Measurements from ENCODE around the gene BCR. TPM values are rescaled to one million over a fixed set of nuclear protein-coding genes. Genes with fewer than 3 reads are reported as not detected.

The BCR gene
- total and polyA plus RNA-seq, 2 of the 13 experiments (the other 11 are each of a cell fraction or from before 2014, with no cell fraction given), result 19.9 to 33.6 TPM

GRCh38 chr22:23218867-23219251, 38.5 kb downstream of the BCR start (continued):
- no peak for TF ChIP-seq RFX3 (CRISPR knock-in tag; IDR thresholded peaks at IDR 0.05)
- TF ChIP-seq ZNF777 (CRISPR knock-in tag; IDR thresholded peaks at IDR 0.05), result no peak
- TF ChIP-seq ZNF781 (CRISPR knock-in tag; IDR thresholded peaks at IDR 0.05; ENCODE audit: borderline replicate concordance, not compliant biosample characterization), result no peak
- no peak for TF ChIP-seq KLF15 (CRISPR knock-in tag; IDR thresholded peaks at IDR 0.05; ENCODE audit: borderline replicate concordance)
- TF ChIP-seq HOXA9 (CRISPR knock-in tag; IDR thresholded peaks at IDR 0.05; ENCODE audit: borderline replicate concordance), result no peak
- TF ChIP-seq ELF1 (CRISPR knock-in tag; IDR thresholded peaks at IDR 0.05), result no peak
- TF ChIP-seq TRAFD1 (CRISPR knock-in tag; IDR thresholded peaks at IDR 0.05; ENCODE audit: borderline replicate concordance), result no peak
- no peak for TF ChIP-seq CBX1 (IDR thresholded peaks at IDR 0.05; ENCODE audit: low read depth)
- TF ChIP-seq, protein P1, sequence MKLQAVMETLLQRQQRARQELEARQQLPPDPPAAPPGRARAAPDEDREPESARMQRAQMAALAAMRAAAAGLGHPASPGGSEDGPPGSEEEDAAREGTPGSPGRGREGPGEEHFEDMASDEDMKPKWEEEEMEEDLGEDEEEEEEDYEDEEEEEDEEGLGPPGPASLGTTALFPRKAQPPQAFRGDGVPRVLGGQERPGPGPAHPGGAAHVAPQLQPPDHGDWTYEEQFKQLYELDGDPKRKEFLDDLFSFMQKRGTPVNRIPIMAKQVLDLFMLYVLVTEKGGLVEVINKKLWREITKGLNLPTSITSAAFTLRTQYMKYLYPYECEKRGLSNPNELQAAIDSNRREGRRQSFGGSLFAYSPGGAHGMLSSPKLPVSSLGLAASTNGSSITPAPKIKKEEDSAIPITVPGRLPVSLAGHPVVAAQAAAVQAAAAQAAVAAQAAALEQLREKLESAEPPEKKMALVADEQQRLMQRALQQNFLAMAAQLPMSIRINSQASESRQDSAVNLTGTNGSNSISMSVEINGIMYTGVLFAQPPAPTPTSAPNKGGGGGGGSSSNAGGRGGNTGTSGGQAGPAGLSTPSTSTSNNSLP (IDR thresholded peaks at IDR 0.05; ENCODE audit: low read depth, low read length), result no peak
- TF ChIP-seq, protein P2, sequence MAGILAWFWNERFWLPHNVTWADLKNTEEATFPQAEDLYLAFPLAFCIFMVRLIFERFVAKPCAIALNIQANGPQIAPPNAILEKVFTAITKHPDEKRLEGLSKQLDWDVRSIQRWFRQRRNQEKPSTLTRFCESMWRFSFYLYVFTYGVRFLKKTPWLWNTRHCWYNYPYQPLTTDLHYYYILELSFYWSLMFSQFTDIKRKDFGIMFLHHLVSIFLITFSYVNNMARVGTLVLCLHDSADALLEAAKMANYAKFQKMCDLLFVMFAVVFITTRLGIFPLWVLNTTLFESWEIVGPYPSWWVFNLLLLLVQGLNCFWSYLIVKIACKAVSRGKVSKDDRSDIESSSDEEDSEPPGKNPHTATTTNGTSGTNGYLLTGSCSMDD (CRISPR knock-in tag; IDR thresholded peaks at IDR 0.05), result no peak
- TF ChIP-seq HNF4G (IDR thresholded peaks at IDR 0.05; ENCODE audit: borderline replicate concordance, low read depth, low read length), result no peak
- no peak for TF ChIP-seq HNF4G (CRISPR knock-in tag; IDR thresholded peaks at IDR 0.05; ENCODE audit: borderline replicate concordance, low read depth)
- no peak for TF ChIP-seq CENPBD1 (CRISPR knock-in tag; IDR thresholded peaks at IDR 0.05; ENCODE audit: borderline replicate concordance, low read depth)
- TF ChIP-seq MTERF4 (CRISPR knock-in tag; IDR thresholded peaks at IDR 0.05), result 0 out of 2 replicates have a peak, but pooled peaks have one; percentile 50
- TF ChIP-seq RNF2 (conservative IDR thresholded peaks at IDR 0.05; ENCODE audit: low read depth), result no peak
- TF ChIP-seq GLI4 (CRISPR knock-in tag; IDR thresholded peaks at IDR 0.05; ENCODE audit: borderline replicate concordance), result no peak
- TF ChIP-seq, protein P3, sequence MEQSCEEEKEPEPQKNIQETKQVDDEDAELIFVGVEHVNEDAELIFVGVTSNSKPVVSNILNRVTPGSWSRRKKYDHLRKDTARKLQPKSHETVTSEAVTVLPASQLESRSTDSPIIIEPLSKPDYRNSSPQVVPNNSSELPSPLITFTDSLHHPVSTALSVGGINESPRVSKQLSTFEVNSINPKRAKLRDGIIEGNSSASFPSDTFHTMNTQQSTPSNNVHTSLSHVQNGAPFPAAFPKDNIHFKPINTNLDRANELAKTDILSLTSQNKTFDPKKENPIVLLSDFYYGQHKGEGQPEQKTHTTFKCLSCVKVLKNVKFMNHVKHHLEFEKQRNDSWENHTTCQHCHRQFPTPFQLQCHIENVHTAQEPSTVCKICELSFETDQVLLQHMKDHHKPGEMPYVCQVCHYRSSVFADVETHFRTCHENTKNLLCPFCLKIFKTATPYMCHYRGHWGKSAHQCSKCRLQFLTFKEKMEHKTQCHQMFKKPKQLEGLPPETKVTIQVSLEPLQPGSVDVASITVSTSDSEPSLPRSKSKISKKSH (CRISPR knock-in tag; IDR thresholded peaks at IDR 0.05; ENCODE audit: borderline replicate concordance), result no peak; the same call in 1 of the 2 replicates
- TF ChIP-seq ATF7 (IDR thresholded peaks at IDR 0.05), result no peak
- TF ChIP-seq ATF7 (CRISPR knock-in tag; IDR thresholded peaks at IDR 0.05), result 0 out of 2 replicates have a peak, but pooled peaks have one; percentile 46
- TF ChIP-seq ZNF335 (CRISPR knock-in tag; IDR thresholded peaks at IDR 0.05), result no peak
- no peak for TF ChIP-seq IRX3 (CRISPR knock-in tag; IDR thresholded peaks at IDR 0.05; ENCODE audit: borderline replicate concordance, low read depth)
- TF ChIP-seq, protein P4, sequence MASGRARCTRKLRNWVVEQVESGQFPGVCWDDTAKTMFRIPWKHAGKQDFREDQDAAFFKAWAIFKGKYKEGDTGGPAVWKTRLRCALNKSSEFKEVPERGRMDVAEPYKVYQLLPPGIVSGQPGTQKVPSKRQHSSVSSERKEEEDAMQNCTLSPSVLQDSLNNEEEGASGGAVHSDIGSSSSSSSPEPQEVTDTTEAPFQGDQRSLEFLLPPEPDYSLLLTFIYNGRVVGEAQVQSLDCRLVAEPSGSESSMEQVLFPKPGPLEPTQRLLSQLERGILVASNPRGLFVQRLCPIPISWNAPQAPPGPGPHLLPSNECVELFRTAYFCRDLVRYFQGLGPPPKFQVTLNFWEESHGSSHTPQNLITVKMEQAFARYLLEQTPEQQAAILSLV (CRISPR knock-in tag; IDR thresholded peaks at IDR 0.05; ENCODE audit: borderline replicate concordance), result no peak; the same call in 1 of the 2 replicates
